SU-DHL-6 (cell line): ENCODE results near the gene DVL1.
A peak's percentile ranks its signal among the peaks of the same experiment; 100 is the strongest.

Experiments used
- CTCF ChIP-seq: fragments of 200-600 bp; sonication (generic); IDR thresholded peaks from one replicate; pipeline ENCODE4 v1.5.1; 2017; ENCODE audit warnings: antibody characterized with exemption, mild to moderate bottlenecking, low read length, moderate library complexity; ENCODE audit not compliant: insufficient read depth, poor library complexity, severe bottlenecking
- EZH2phosphoT487 ChIP-seq: fragments of 200-600 bp; sonication (generic), shearing (Covaris generic); conservative IDR thresholded peaks from 2 replicates; pipeline ENCODE4 v1.6.1; 2018; ENCODE audit warnings: mild to moderate bottlenecking, antibody characterized with exemption, low read length, moderate library complexity, mixed read lengths

GRCh38 chr1:1290238-1290731 is 58.9 kb downstream of the DVL1 start:
- TF ChIP-seq CTCF (peak; percentile 25), EZH2phosphoT487 (no peak)
